Gastrocnemius medialis (tissue), 4 donors: ENCODE results near the gene CAPZB.

Experiments
- CTCF ChIP-seq, 5 experiments: fragments of 450-650 bp in 3 of 5; fragments of 200-600 bp in 2 of 5; sonication (generic) in 2 of 5; IDR thresholded peaks in 4 of 5; conservative IDR thresholded peaks in 1 of 5; 1 replicate in 4 of 5; 2 replicates in 1 of 5; pipeline ENCODE4 v1.5.1; 2016 to 2019; ENCODE audit warnings: antibody characterized with exemption in 5 of 5, mild to moderate bottlenecking in 3 of 5, moderate library complexity in 3 of 5
- POLR2A ChIP-seq, 2 donors: fragments of 450-650 bp; IDR thresholded peaks; one replicate each; pipeline ENCODE4 v1.6.1; 2017; ENCODE audit warnings: antibody characterized with exemption in 2 of 2, mild to moderate bottlenecking in 2 of 2, moderate library complexity in 2 of 2

- no peak for TF ChIP-seq CTCF (IDR thresholded peaks at IDR 0.05 in 4 of 5, conservative IDR thresholded peaks at IDR 0.05 in 1 of 5)
- no peak for TF ChIP-seq POLR2A (IDR thresholded peaks at IDR 0.05)
Measured at GRCh38 chr1:19375631-19376400, 109.5 kb downstream of the CAPZB start.
